ENCODE measurements around the gene TTC24.
A peak's percentile ranks its signal among the peaks of the same experiment; 100 is the strongest.

Gene TTC24

DNA sequence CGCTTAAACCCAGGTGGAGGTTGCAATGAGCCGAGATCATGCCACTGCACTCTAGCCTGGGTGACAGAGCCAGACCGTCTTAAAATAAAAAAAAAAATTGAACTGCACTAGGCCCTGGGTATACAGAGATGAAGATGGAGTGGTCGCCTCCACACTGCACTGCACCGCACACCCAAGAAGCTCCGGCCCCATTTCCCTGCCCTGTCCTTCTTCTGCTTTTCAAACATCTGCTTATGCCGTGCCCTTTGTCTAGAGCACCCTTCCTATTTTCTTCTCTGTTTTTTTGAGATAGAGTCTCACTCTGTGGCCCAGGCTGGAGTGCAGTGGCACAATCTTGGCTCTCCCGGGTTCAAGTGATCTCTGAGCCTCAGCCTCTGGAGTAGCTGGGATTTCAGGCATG is 24.6 kb upstream of the TTC24 start:
- DNase-seq (ENCODE audit: low spot score) = no peak

DNA sequence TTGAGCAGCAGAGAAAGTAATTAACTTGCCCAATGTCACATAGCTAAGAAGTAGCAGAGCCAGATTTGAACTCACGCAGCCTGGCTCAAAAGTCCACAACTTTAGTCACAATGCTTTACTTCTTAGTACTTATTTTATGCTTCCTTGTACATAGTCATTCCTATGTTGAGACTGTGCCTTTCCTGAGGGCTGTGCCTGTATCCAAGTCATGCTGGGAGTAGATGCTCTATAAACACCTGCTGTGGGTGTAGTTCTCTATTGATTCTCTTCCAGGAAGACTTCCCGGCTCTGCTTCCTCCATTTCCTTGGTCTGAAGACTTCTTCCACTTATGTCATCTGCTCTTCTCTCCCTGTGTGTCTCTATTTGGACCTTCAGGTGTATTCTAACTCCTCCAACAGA is 23.8 kb upstream of the TTC24 start:
- no peak for DNase-seq (ENCODE audit: low spot score)

DNA sequence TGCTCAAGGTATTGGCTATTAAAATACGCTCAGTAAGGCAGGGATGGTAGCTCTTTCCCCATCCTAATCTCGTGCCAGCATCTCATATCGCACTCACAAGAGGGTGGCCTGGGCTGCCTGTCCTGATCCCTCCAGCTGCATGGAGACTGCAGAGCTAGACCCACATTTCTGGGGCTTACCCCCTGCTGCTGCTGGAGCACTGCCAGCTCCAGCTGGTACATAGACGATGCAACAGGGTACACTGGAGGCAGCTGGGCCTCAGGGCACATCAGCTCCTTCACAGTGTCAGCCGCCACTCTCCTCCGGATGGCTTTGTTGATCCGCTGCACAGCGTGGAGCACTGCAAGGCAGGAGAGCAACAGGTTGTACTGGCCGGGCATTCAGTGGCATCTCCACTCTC is 23.2 kb upstream of the TTC24 start:
- DNase-seq (ENCODE audit: low spot score) = no peak

DNA sequence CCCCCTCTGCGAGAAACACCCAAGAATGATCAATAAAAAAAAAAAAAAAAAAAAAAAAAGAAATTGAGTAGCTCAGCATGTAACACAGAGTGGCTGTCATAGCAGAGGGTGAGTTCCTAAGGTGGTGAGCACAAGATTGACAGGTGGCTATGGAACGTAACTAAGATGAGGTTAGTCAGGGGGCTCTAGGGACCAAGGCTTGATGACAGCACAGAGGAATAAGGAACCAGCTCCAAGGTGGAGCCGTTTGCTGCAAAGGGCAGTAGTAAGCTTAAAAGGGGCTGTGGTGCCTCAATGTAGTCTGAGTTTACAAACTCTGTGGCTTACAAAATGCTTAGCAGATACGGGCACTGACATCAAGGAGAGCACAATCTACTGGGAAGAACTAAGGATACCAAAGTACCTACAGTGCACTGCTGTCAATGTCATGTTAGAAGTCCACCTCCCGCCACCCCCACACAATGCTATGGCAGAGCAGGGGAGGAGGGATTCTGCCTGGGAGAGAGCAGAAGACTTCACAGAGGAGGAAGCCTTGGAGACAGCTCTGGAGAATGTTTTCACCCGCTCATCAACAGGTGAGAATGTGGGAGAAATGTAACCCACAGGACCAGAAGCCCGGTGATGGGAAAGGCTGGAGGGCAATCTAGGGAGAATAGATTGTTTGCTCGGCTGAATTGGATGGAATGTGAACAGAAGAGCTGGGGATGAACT is 20.3 kb upstream of the TTC24 start:
- DNase-seq (ENCODE audit: low spot score) = no peak

DNA sequence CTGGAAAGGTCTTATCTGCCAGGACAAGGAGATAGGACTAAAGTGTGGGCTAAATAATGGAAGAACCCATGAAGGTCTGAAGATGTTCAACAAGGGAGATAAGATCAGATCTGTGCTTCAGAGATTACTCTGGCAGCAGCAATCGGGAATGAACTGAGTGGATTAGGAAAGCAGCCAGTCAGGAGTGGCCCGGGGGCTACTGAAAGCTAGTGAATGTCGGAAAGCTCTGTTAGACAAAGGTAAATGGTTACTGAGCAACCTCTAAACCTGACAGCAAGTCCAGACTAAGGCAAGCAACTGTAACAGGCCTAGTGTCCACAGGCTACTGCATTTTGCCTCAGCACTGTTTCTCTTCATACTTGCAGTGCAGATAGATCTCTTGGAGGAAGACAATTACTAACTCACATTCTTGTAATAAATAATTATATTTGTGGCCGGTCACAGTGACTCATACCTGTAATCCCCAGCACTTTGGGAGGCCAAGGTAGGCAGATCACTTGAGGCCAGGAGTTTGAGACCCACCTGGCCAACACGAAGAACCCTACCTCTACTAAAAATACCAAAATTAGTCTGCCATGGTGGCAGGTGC is 19.6 kb upstream of the TTC24 start:
- DNase-seq (ENCODE audit: low spot score) = no peak

DNA sequence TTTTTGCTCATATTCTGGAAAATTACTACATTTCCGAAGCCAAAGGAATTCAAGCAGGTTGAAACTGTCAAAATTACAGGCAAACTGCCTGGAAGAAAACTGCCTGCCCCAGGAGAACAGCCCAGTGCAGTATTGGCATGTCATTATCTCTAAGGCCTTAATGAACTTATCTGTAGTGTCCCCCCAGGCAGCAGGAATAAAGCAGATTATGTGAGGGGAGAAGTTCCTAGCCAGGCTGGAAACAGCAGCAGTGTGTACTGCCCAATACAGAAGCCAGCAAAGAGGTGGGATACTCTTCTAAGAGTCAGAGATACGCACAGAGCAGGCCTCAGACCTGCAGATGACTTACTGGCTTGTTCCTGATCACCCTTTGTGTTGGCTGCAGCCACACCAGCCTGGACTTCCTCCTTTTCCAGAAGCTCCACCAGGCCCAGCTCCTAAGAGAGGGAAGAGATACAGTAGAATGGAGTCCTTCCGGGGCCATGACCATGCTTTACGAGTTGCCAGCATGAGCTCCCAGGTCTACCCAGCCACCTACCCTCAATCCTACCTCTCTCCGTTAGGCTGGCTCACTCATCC is 18.8 kb upstream of the TTC24 start:
- DNase-seq (ENCODE audit: low spot score) = no peak

DNA sequence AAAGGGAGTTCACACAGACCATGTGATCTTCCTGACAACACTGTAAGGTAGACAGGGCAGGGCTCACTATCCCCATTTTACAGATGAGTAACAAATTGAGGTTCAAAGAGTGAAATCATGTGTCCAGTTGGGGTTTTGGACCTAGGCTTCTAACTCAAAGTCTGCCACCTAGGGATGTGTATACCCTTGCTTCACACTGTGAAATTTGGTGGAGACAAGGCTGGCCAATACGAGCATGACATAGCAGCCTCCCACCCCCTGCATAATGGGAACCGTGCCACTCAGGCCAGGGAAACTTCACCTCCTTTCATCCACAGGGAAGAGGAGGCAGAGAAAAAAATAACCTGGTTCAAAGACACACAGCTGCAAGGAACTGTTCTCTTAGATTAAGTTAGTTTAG is 14.0 kb upstream of the TTC24 start:
- no peak for DNase-seq (ENCODE audit: low spot score)

DNA sequence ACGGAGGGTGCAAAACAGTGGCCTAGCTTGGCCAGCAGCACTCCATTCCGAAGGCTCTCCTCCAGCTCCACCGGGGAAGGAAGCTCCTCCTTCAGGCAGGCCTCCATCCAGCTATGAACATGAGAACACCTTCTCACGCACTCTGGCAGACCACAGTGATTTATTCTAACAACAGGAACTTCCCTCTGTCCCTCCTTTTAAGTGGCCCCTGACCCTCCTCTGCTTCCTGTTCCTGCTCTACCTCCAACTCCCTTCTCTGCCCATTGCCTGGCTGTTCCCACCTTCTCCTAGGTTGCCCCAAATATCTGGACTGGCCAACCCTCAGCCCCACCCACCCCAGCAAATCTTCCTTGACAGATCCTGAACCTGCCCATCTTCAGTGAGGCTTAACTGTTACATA is 13.1 kb upstream of the TTC24 start:
- no peak for DNase-seq (ENCODE audit: low spot score)

DNA sequence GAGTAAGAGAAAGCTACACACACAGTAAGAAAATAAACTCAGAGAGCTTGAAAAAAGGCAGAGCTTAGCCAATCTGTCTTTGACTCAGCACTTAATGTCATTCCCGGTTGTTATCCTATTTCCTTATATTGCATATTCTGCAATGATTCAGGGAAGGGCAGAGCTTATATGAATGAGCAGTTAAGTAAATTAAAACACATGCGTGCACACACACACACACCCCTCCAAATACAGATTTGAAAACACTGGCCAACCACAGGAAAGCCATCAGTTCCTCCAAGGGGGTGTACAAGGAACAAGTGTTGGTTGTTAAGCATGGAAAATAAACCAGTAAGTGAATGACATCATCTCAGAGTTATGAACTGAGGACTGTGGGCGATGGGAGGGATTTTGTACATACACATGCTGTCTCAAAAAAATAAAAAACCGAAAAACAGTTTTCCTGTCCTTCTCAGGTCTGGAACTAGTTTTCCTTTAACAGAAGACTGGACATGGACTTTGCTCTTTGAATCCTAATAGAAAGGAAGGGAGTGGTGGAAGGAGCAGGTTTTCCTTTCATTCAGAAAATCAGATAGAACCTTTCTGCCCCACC is 8.2 kb upstream of the TTC24 start:
- peak; percentile 85 for DNase-seq (ENCODE audit: low spot score)

DNA sequence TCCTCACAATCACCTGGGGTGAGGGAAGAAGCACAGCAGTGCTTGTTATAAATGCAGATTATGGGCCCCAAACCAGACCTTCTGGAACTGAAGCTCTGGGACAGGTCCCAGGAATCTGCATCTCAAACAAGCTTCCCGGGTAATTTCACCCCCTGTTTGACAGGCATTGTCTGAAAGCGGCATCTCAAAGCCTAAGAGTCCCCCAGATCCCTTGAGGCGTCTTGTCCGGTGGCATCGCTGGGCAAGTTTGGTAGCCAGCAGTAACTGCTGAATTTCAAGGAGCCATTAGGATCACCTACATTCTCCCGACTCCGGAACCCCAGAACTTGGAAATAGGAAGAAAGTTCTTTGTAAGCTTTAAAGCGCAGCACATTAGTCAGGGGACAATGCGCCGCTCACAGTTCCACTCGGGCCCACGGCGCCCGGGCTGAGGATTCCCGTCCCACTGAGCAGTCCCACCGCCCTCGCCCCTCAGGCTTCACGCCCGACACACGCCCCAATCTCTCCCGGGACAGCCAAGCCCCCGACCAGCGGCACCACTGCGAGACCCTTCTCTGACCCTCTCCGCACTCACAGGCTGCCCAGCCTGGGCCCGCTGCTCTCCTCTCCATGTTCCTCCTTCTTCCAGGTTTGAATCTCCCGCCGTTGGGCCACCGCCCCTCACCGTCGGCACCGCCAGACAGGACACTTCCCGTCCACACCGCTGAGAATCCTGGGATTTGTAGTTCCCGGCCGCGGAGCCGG is 7.4 kb upstream of the TTC24 start, which contains the start of gene IQGAP3:
TSS of gene IQGAP3 (minus strand) at position 647 of the 744 bp plus-strand sequence. CDS start at position 611, 36 bp downstream.
- peak; percentile 96 for DNase-seq (ENCODE audit: low spot score)

DNA sequence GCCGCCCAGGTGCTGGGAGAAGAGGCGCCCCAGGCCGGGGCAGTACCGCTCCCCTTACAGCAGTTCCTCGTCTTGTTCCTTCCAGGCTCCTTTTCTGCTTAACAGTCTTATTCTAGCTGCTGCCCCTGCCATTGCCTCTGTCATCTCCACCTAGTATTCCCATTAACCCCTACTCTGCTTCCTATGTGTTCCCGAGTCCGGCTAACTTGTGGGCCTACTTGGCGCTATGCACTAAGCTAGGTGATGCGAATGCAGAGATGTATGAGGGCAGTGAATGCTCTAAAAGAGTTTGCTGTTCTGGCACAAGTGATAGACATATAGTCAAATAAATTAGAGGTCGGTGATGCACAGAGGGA is 6.9 kb upstream of the TTC24 start:
- DNase-seq (ENCODE audit: low spot score) = no peak

DNA sequence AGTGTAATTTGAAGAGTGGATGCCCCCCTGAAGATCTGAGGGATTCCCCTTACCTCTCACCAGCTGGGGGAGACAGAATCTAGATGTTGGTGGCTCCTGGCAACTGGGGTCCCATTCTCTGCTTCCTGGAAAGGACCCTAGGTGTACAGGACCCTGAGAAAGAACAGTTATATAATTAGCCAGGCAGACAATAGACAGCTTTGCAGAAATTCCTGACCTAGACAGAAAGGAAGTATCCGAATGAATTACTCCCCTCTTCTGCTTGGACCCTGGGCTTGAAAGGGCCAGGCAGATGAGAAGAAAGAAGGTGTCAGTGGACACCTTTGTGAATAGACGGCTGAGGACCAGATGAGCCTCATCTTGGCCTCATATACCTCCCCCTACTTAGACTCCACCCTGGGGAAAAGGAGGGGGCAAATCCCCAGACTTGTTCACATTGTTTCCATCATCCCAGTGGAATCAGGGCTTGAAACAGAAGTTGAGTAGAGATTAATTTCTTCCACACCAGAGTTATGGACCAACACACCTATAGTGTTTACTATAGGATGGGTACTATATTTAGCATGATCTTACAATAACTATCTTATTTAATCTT is 5.4 kb upstream of the TTC24 start:
- DNase-seq (ENCODE audit: low spot score) = no peak

DNA sequence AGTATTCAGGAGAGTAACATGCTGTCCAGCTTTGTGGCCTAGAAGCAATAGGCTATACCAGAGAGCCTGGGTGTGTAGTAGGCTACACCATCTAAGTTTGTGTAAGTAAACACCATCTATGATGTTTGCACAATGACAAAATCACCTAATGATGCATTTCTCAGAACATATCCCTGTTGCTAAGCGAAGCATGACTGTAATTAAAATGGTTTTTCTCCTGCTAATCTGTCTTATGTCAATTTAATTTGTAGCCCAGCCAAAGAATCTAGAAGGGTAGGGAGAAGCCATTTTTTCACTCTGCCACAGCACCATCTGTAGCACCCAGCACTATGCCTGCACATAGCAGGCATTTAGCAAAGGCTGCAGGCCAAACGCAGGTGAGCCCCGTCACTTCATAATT is 2.0 kb upstream of the TTC24 start:
- no peak for DNase-seq (ENCODE audit: low spot score)

DNA sequence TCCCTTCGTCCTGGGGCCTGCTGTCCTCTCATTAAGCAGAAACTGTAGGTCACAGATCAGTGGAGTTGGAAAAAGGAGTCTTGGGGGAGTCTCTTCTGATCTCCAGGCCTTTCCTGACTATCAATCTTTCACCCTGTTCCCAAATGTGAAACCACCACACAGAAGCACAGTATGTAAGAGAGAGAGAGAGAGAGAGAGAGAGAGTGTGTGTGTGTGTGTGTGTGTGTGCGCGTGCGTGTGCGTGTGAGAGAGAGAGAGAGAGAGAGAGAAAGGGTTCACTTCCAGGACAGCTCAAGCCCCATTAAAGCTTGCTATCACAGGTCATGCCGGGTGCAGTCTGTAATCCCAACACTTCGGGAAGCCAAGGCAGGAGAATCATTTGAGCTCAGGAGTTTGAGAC is 1.5 kb upstream of the TTC24 start:
- no peak for DNase-seq (ENCODE audit: low spot score)

DNA sequence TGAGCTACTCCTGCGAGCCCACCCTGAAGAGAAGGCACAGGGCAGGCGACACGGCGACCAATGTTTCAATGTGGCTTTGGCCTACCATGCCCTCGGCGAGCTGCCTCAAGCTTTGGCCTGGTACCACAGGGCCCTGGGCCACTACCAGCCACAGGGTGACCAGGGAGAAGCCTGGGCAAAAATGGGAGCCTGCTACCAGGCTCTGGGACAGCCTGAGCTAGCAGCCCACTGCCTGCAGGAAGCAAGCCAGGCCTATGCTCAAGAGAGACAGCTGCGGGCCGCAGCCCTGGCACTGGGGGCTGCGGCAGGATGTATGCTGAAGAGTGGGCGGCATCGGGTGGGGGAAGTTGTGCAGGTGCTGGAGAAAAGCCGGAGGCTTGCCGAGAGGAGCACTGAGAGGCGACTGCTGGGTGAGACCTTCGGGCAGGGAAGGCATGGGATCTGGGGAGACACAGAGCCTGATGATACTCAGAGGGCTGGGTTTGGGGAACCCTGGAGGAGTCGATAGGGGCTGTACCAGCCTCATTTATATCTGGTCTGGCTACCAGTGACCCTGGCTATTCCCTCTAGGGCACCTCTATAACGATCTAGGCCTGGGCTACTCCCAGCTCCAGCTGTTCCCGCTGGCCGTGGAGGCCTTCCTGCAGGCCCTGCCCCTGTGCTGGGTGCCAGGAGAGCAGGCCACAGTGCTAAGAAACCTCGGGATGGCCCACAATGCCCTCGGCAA is 2.3 kb downstream of the TTC24 start:
- DNase-seq (ENCODE audit: low spot score) = no peak

DNA sequence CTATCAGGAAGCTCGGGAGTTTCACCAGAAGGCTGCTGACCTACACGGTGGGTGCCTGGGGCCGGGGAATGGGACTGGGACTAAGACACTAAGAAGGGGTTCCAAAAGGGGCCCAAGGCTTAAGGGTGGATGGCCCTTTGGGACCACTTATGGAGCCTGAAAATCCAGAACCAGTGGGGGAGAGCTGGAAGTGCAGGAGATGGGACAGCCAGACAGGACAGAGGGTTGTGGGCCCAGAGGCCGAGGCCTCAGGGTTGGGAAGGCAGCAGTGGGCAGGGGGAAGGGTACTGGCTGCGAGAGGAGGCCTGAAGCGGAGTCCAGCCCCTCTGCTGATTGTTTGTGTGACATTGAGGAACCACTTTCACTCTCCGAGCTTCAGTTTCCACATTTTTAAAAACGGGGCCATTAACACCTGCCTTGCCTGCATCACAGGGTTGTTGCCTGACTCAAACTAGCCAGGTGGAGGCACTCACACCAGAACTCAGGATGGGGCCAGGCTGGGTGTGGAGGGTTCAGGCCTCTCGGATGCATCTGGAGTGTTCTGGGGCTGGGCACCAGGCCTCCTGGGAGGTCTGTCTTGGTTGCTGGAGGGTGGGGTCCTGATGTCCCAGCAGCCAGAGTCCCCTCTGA is 3.0 kb downstream of the TTC24 start:
- DNase-seq (ENCODE audit: low spot score) = no peak

DNA sequence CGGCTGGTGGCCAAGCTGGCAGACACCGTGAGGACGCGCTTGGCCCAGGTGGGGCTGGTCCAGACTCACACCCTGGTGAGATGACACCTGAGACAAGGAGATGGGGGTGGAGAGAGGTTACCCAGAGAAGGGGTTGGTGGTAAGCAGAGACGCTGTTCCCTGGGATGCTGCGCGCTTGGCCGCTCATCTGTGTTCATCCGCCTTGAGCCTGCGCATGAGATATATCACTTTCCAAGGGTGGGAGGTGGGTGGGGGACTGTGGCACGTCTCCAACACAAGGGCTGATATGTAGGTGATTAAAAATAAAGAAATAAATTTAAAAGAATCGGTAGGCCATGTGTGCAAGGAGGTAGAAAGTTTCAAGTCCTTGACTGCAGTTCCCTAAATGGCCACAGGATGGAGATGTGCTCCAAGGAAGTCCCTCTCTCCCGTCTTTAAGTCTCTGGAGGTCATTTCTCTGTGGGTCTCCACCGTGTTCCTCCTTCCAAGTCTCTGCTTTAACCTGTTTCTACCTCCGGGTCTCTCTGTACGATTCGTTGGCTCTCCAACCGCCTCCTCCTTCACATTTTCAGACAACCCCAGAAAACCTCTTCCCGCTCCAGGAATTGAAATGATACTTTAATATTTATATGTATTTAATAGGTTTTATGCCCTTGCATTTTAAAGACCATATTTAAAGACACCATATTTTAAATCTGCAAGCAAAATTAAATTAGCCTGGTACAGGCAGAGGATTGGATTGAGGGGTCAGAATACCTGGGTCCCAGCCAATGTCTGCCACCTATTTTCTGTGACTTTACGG is 4.5 kb downstream of the TTC24 start:
- DNase-seq (ENCODE audit: low spot score) = peak; percentile 87

DNA sequence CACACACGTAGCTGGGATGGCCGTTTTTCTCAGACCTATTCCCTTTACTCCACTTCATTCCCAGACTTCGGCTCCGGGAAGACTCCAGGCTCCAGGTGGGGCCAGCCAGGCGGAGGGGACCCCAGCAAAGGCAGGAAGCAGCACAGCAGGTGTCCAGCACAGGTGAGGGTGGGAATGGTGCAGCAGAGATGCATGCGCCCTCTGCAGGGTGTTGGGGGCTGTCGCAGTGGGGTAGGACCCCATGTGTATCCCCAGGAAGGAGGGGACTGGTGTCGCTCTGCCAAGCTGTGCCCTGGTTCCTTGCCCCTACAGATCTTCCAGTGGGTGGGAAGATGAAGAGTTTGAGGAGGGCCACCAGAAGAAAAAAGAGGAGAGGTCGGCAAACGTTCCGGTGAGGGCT is 5.3 kb downstream of the TTC24 start:
- DNase-seq (ENCODE audit: low spot score) = no peak

DNA sequence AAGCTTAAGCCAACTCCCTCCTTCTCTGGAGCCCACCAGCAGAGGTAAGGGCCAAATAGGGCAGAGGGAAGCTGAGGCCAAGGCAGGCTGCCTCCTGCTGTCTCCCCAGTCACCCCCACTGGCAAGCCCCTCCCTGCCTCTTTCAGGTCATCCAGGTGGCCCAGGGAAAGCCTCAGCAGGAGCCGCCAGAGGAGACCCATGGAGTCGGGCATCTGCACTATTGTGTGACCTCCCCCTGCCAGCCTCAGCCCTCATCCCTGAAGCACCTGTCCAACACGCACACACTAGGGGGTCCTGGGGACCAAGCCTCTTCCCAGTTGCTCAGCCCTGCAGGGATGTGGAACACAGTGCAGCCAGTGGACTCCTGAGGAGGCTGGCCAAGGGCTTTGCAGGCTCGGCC is 6.8 kb downstream of the TTC24 start:
- no peak for DNase-seq (ENCODE audit: low spot score)

DNA sequence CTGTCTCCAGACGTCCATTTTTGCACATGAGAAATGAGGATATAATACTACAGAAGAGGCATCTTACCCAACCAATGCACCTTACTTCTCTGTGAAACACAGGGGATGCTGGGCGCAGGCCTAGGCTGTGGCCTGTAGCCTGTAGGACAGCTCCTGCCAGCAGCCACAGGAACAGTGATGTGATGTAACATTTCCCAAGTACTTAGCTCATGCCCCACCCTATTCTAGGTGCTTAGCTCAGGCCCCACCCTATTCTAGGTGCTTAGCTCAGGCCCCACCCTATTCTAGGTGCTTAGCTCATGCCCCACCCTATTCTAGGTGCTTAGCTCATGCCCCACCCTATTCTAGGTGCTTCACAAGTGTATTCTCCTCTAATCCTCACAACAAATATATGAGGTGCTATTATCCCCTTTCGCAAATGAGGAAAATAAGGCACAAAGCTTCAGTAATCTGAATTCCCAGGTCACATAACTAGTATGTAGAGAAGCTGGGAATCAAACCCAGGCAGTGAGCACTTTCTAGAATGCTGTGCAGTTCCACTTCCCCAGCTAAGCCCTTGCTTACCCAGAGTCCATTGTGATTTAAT is 7.5 kb downstream of the TTC24 start:
- no peak for DNase-seq (ENCODE audit: low spot score)
